GM12878 (cell line): Measurements from ENCODE around the gene GLO1.

ENCODE experiments used
- NFYB ChIP-seq: IDR thresholded peaks from 2 replicates; pipeline ENCODE4 v1.6.1; 2011; ENCODE audit warnings: low read depth, mild to moderate bottlenecking, low read length, improper control_type of control experiment, moderate library complexity; ENCODE audit not compliant: insufficient read depth
- ZZZ3 ChIP-seq: IDR thresholded peaks from 2 replicates; pipeline ENCODE4 v1.6.1; 2011; ENCODE audit warnings: low read depth; ENCODE audit not compliant: control insufficient read depth, insufficient read length

- TF ChIP-seq ZZZ3 (no peak), NFYB (no peak)
Measured at GRCh38 chr6:38695933-38696332, 7.0 kb downstream of the GLO1 start.
